SK-N-SH treated with all-trans-retinoic acid at 6 μM for 48 hours (cell line): Measurements from ENCODE around the gene RNF126.
A peak's percentile ranks its signal among the peaks of the same experiment; 100 is the strongest.

Source experiments
- ATAC-seq: fragments of 200-7000 bp; cut with Tn5 transposase; 3 replicates; pipeline ENCODE4 v1.9.1; 2020; ENCODE audit warnings: mild to moderate bottlenecking, moderate library complexity
- ARNTL ChIP-seq: fragments of 450-650 bp; formaldehyde crosslinking; IDR thresholded peaks from 2 replicates; pipeline ENCODE4 v1.5.0; 2020; ENCODE audit warnings: low read depth, mild to moderate bottlenecking, moderate library complexity, borderline replicate concordance
- BACH2 ChIP-seq: fragments of 250-450 bp; sonication (Bioruptor Pico); IDR thresholded peaks from 2 replicates; pipeline ENCODE4 v1.9.0; 2021; ENCODE audit warnings: mild to moderate bottlenecking, borderline replicate concordance
- ESRRG ChIP-seq: fragments of 250-450 bp; sonication (Bioruptor Pico); IDR thresholded peaks from 2 replicates; pipeline ENCODE4 v1.6.1; 2021; ENCODE audit warnings: mild to moderate bottlenecking
- GLIS3 ChIP-seq: fragments of 250-450 bp; sonication (Bioruptor Pico); IDR thresholded peaks from 2 replicates; pipeline ENCODE4 v1.5.0; 2020; ENCODE audit warnings: mild to moderate bottlenecking, moderate library complexity
- POU6F1 ChIP-seq: fragments of 250-450 bp; sonication (Bioruptor Pico); IDR thresholded peaks from 2 replicates; pipeline ENCODE4 v1.8.0; 2021; ENCODE audit warnings: low read depth, mild to moderate bottlenecking, moderate library complexity, borderline replicate concordance
- PPARA ChIP-seq: fragments of 250-450 bp; sonication (Bioruptor Pico); IDR thresholded peaks from 2 replicates; pipeline ENCODE4 v1.5.0; 2020; ENCODE audit warnings: mild to moderate bottlenecking, borderline replicate concordance
- RARB ChIP-seq: fragments of 250-450 bp; sonication (Bioruptor Pico); IDR thresholded peaks from 2 replicates; pipeline ENCODE4 v1.8.0; 2021; ENCODE audit warnings: mild to moderate bottlenecking, moderate library complexity
- SNAI2 ChIP-seq: fragments of 250-450 bp; sonication (Bioruptor Pico); IDR thresholded peaks from 2 replicates; pipeline ENCODE4 v1.5.0; 2020; ENCODE audit warnings: mild to moderate bottlenecking, moderate library complexity
- TCF4 ChIP-seq: fragments of 250-450 bp; sonication (Bioruptor Pico); IDR thresholded peaks from 2 replicates; pipeline ENCODE4 v1.8.0; 2021; ENCODE audit warnings: mild to moderate bottlenecking, moderate library complexity, borderline replicate concordance
- TOX ChIP-seq: fragments of 250-450 bp; sonication (Bioruptor Pico); IDR thresholded peaks from 2 replicates; pipeline ENCODE4 v1.8.0; 2021; ENCODE audit warnings: mild to moderate bottlenecking, moderate library complexity, borderline replicate concordance
- TSHZ2 ChIP-seq: fragments of 250-450 bp; sonication (Bioruptor Pico); IDR thresholded peaks from 2 replicates; pipeline ENCODE4 v1.5.0; 2020; ENCODE audit warnings: mild to moderate bottlenecking, moderate library complexity
- ZC3H10 ChIP-seq: fragments of 250-450 bp; sonication (Bioruptor Pico); IDR thresholded peaks from 2 replicates; pipeline ENCODE4 v1.5.1; 2021; ENCODE audit warnings: mild to moderate bottlenecking, moderate library complexity
- ZFP3 ChIP-seq: fragments of 250-450 bp; sonication (Bioruptor Pico); IDR thresholded peaks from 2 replicates; pipeline ENCODE4 v1.5.0; 2020; ENCODE audit warnings: mild to moderate bottlenecking, moderate library complexity
- ZNF565 ChIP-seq: fragments of 450-650 bp; formaldehyde crosslinking; conservative IDR thresholded peaks from 2 replicates; pipeline ENCODE4 v1.5.0; 2020; ENCODE audit warnings: low read depth, mild to moderate bottlenecking, moderate library complexity
- ZNF70 ChIP-seq: fragments of 450-650 bp; formaldehyde crosslinking; IDR thresholded peaks from 2 replicates; pipeline ENCODE4 v1.5.0; 2020; ENCODE audit warnings: mild to moderate bottlenecking, moderate library complexity
- TF ChIP-seq, protein P1 (sequence below): fragments of 250-450 bp; sonication (Bioruptor Pico); IDR thresholded peaks from 2 replicates; pipeline ENCODE4 v1.8.0; 2020; ENCODE audit warnings: mild to moderate bottlenecking, moderate library complexity, borderline replicate concordance
- TF ChIP-seq, protein P2 (sequence below): fragments of 250-450 bp; sonication (Bioruptor Pico); IDR thresholded peaks from 2 replicates; pipeline ENCODE4 v1.5.1; 2020; ENCODE audit warnings: low read depth, mild to moderate bottlenecking, moderate library complexity

RNF126 gene

DNA sequence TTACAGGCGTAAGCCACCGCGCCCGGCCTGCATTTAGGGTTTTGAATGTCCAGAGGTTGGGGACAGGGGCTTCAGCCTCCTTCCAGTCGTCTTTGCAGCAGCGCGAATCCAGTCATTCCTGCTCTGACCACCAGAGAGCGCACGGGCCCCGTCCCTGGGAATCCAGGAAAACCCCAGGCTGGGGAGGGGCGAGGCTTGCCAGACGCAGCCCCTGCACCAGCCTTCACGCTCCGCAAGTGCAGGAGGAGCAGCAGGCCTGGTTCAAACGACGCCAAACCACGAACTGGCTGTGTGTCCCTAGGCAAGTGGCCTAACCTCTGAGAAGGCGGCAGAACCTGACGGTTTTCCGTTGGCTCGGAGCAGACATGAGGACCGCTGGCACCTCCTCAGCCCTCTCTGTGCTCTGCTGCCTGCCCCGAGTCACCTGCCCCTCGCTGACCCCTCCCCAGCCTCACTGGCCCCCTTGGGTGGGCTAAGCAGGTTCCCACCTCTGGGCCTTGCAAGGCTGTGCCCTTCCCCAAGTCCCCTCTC, 2.0 kb upstream of the RNF126 start:
- no peak for TF ChIP-seq ZFP3 (CRISPR knock-in tag)
- TF ChIP-seq, all 23 proteins: peak for 0
- peak; percentile 75 for ATAC-seq

DNA sequence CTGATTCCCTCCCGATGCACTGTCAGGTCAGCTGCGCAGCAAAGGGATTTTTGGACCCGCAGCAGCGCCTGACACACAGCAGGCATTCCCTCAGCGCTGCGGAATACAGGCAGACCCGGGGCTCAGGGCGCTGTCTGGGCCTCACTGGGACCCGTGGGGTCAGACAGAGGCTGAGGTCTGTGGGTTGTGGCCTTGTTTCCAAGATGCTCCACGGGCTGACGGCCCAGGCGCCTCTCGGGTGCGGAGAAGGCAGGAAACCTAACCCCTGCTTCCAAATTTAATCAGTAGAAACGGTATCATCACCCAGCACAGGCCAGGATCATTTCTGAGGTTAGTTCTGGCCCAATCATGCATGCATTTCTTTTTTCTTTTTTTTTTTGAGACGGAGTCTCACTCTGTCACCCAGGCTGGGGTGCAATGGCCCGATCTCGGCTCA, 686 bp upstream of the RNF126 start:
- ATAC-seq, result no peak
- TF ChIP-seq SNAI2 (CRISPR knock-in tag) (no peak), ZNF565 (CRISPR knock-in tag) (no peak), TCF4 (CRISPR knock-in tag) (no peak), GLIS3 (no peak), ZC3H10 (CRISPR knock-in tag) (no peak), RARB (CRISPR knock-in tag) (no peak), TSHZ2 (CRISPR knock-in tag) (no peak), ESRRG (CRISPR knock-in tag) (no peak), ARNTL (no peak), BACH2 (CRISPR knock-in tag) (no peak), POU6F1 (CRISPR knock-in tag) (no peak)
- TF ChIP-seq, protein P1, sequence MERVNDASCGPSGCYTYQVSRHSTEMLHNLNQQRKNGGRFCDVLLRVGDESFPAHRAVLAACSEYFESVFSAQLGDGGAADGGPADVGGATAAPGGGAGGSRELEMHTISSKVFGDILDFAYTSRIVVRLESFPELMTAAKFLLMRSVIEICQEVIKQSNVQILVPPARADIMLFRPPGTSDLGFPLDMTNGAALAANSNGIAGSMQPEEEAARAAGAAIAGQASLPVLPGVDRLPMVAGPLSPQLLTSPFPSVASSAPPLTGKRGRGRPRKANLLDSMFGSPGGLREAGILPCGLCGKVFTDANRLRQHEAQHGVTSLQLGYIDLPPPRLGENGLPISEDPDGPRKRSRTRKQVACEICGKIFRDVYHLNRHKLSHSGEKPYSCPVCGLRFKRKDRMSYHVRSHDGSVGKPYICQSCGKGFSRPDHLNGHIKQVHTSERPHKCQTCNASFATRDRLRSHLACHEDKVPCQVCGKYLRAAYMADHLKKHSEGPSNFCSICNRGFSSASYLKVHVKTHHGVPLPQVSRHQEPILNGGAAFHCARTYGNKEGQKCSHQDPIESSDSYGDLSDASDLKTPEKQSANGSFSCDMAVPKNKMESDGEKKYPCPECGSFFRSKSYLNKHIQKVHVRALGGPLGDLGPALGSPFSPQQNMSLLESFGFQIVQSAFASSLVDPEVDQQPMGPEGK (CRISPR knock-in tag), result no peak

DNA sequence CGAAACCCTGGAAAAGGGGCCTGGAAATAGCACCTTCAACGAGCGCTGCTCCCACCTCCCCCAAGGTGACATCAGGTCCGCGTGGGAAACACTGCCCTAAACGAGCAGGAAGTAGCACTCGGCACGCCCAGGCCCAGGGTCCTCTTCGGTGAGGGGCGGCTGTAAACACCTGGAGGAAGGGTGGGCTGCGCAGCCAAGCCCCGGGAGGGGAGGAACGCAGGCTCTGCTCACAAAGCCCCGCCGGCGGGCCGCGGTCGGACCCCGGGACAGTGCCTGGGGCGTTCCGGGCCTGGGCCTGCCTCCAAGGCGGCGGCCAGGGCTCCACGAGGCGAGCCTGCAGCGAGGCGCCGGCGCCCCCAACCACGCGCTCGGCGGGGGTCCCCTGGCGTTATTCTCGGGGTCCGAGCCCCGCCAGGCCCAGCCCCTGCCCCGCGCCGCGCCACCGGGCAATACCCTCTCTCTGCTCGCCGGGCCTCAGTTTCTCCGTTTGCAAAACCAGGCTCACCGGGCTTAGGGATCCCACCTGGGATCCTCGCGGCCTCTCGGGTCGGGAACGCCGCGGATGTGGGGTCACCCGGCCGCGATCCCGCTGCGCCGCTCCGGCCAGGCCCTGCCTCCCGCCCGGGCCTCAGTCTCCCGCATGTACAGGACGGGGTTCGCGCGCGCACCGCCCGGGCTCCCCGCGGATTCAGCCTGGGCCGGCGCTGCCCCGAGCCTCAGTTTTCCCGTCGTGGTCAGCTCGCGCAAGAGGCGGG, 630 bp downstream of the RNF126 start:
- TF ChIP-seq ARNTL, result no peak
- peak; percentile 13 for ATAC-seq

DNA sequence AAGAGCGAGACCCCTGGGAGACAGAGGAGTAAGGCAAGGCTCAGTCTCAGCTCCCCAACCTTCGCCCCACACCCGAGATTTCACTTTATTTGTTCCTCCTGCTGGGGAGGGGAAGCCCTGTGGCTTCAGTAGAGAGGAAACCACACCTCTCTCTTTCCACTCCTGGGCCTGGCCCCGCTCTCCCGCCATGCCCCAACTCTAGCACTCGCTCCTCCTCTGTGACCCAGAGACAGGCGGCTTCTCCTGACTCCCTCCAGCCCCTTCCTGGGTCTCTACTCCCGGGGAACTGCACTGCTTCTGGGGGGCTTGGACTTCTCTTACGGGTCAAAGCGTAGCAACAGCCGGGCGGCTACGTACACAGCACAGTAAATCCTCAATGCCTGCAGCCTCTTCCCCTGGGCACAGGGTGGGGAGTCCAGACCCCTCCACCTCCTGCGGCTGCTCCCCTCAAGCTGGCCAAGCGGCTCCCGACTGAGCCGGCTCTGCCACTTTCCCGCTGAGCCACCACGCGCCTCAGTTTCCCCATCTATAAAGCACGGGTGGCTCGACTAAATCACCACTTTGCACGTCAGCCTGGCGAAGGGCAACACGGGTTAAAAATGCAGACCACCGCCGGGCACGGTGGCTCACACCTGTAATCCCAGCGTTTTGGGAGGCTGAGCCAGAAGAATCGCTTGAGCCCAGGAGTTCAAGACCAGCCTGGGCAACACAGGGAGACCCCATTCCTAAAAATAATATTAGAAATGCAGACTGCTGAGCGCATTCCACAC, 1.4 kb downstream of the RNF126 start:
- no peak for ATAC-seq
- TF ChIP-seq RARB (CRISPR knock-in tag) (no peak), ZNF70 (no peak), SNAI2 (CRISPR knock-in tag) (no peak), PPARA (CRISPR knock-in tag) (no peak), POU6F1 (CRISPR knock-in tag) (no peak), TOX (CRISPR knock-in tag) (no peak), BACH2 (CRISPR knock-in tag) (no peak), ARNTL (no peak)
- TF ChIP-seq, protein P2, sequence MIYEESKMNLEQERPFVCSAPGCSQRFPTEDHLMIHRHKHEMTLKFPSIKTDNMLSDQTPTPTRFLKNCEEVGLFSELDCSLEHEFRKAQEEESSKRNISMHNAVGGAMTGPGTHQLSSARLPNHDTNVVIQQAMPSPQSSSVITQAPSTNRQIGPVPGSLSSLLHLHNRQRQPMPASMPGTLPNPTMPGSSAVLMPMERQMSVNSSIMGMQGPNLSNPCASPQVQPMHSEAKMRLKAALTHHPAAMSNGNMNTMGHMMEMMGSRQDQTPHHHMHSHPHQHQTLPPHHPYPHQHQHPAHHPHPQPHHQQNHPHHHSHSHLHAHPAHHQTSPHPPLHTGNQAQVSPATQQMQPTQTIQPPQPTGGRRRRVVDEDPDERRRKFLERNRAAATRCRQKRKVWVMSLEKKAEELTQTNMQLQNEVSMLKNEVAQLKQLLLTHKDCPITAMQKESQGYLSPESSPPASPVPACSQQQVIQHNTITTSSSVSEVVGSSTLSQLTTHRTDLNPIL (CRISPR knock-in tag), result no peak
- TF ChIP-seq, all 23 proteins: peak for 0
